HG03521 (cell line): ENCODE measurements around the gene NR4A1.

Experiments used
- ATAC-seq: cut with Tn5 transposase; IDR thresholded peaks from one replicate; pipeline ENCODE4 v1.9.1; 2021; ENCODE audit warnings: mild to moderate bottlenecking, moderate library complexity; ENCODE audit not compliant: unreplicated experiment

NR4A1 gene

GRCh38 chr12:52074971-52075724 lies 23.9 kb downstream of the NR4A1 start:
- no peak for ATAC-seq

GRCh38 chr12:52076811-52077210 lies 25.6 kb downstream of the NR4A1 start:
- no peak for ATAC-seq

GRCh38 chr12:52078276-52078675 lies 27.0 kb downstream of the NR4A1 start:
- no peak for ATAC-seq

GRCh38 chr12:52079576-52080402 lies 28.5 kb downstream of the NR4A1 start, which contains the start of gene SMIM41:
TSS of gene SMIM41 (plus strand) at chr12:52079704. CDS start at chr12:52079780, 76 bp downstream.
- ATAC-seq = no peak

- ATAC-seq = no peak
These were observed 29.4 kb downstream of the NR4A1 start for GRCh38 chr12:52080403-52081251.

GRCh38 chr12:52081263-52081733 lies 30.1 kb downstream of the NR4A1 start:
- no peak for ATAC-seq

GRCh38 chr12:52082026-52082668 lies 30.9 kb downstream of the NR4A1 start:
- ATAC-seq = no peak

GRCh38 chr12:52082669-52082987 lies 31.4 kb downstream of the NR4A1 start:
- no peak for ATAC-seq

- no peak for ATAC-seq
These were observed 31.9 kb downstream of the NR4A1 start for GRCh38 chr12:52082988-52083637.

GRCh38 chr12:52083638-52083996 lies 32.4 kb downstream of the NR4A1 start:
- ATAC-seq = no peak

- ATAC-seq = no peak
These were observed 33.4 kb downstream of the NR4A1 start for GRCh38 chr12:52084491-52085231.

GRCh38 chr12:52085682-52086180 lies 34.5 kb downstream of the NR4A1 start:
- ATAC-seq = no peak

- no peak for ATAC-seq
These were observed 35.1 kb downstream of the NR4A1 start for GRCh38 chr12:52086366-52086765.

GRCh38 chr12:52086944-52087835 lies 35.9 kb downstream of the NR4A1 start:
- ATAC-seq = no peak

- ATAC-seq = no peak
These were observed 36.9 kb downstream of the NR4A1 start for GRCh38 chr12:52087961-52088820.

GRCh38 chr12:52089491-52089890 lies 38.2 kb downstream of the NR4A1 start:
- no peak for ATAC-seq

GRCh38 chr12:52090291-52090690 lies 39.0 kb downstream of the NR4A1 start:
- ATAC-seq = no peak
